Pancreas (tissue), 10 donors: ENCODE measurements around the gene DPYSL4. TPM values are rescaled to one million over a fixed set of nuclear protein-coding genes. Genes with fewer than 3 reads are reported as not detected.

Experiments used
- ATAC-seq, 4 donors: fragments of 200-7000 bp; cut with Tn5 transposase; one replicate each; pipeline versions ENCODE4 v1.8.0 to v1.9.1; 2020; ENCODE audit warnings: mild to moderate bottlenecking in 4 of 4, moderate library complexity in 4 of 4
- DNase-seq, 6 donors: peaks; one replicate each; pipeline ENCODE4 v3.0.0-alpha.2; 2020
- FAIRE-seq: peaks from 2 replicates; lab custom pipeline; 2012; peaks lifted over from hg19 to GRCh38; lab: Jason Lieb, UNC
- H3K27ac ChIP-seq, 4 donors: fragments of 200-600 bp; sonication (generic); 1 replicate in 3 of 4; 2 replicates in 1 of 4; pipeline versions ENCODE4 v1.5.0 to v1.8.0; 2020
- H3K27me3 ChIP-seq, 4 donors: fragments of 200-600 bp; one replicate each; pipeline ENCODE4 v1.8.0; 2021
- H3K36me3 ChIP-seq, 3 donors: fragments of 200-600 bp; sonication (generic) in 1 of 3; one replicate each; pipeline versions ENCODE4 v1.5.0 to v1.8.0; 2020 to 2021
- H3K4me1 ChIP-seq, 3 donors: fragments of 200-600 bp; one replicate each; pipeline ENCODE4 v1.8.0; 2021
- H3K4me3 ChIP-seq, 4 donors: fragments of 200-600 bp; sonication (generic) in 2 of 4; one replicate each; pipeline versions ENCODE4 v1.5.0 to v1.8.0; 2020 to 2021
- H3K9me3 ChIP-seq, 4 donors: fragments of 200-600 bp; one replicate each; pipeline ENCODE4 v1.8.0; 2021
- CTCF ChIP-seq, 4 donors: fragments of 200-600 bp; sonication (generic) in 3 of 4; IDR thresholded peaks; one replicate each; pipeline versions ENCODE4 v1.5.0 to v1.8.0; 2021; ENCODE audit warnings: antibody characterized with exemption in 4 of 4
- WGBS, 2 donors: extraction: QIAGEN DNeasy Blood & Tissue Kit; methylation state at CpG; one replicate each; pipeline ENCODE4 v1.1.7; 2013; 5-methylcytosine and 5-hydroxymethylcytosine counted together
- intact Hi-C, 3 donors: fragments of 100-400 bp; cut with DNase I; formaldehyde crosslinking; loops; one replicate each; pipeline versions ENCODE4 v1.11.1 to v1.14.2; 2022
- polyA plus RNA-seq, 2 donors: library from polyadenylated mRNA; stranded (reverse); fragments of 200-250 nt; gene quantifications; one replicate each; pipeline ENCODE4 v1.2.3, GENCODE V29; 2013
- total RNA-seq, 6 donors: library from RNA; stranded (reverse); fragmentation: NEBNext Ultra II Directional in 4 of 6; extraction: Animal tissue kit (Norgen Biotek cat#: 25700) in 4 of 6; gene quantifications; one replicate each; pipeline versions ENCODE4 v1.2.1 to v1.2.4, GENCODE V29; 2021 to 2023
- donor health status: healthy with polysubstance abuse.
- donor health status: DM: no; HTN: no; CAD: no; lungs with moderate emphysema.
- donor health status: DM: no; HTN: no; CAD: no.
- donor health status: control.
- donor health status: control.
- donor health status: Bipolar disorder and iron deficiency.
- donor health status: DM: yes; HTN: yes; CAD: no.
- donor health status: DM: no; HTN: no; CAD: no.
- donor health status: DM: no; HTN: no; CAD: no.
- donor health status: DM: yes; HTN: yes; CAD: no.

DPYSL4 gene
- total and polyA plus RNA-seq, 8 donors, result 0.46 to 2.8 (median 1.2) TPM

DNA sequence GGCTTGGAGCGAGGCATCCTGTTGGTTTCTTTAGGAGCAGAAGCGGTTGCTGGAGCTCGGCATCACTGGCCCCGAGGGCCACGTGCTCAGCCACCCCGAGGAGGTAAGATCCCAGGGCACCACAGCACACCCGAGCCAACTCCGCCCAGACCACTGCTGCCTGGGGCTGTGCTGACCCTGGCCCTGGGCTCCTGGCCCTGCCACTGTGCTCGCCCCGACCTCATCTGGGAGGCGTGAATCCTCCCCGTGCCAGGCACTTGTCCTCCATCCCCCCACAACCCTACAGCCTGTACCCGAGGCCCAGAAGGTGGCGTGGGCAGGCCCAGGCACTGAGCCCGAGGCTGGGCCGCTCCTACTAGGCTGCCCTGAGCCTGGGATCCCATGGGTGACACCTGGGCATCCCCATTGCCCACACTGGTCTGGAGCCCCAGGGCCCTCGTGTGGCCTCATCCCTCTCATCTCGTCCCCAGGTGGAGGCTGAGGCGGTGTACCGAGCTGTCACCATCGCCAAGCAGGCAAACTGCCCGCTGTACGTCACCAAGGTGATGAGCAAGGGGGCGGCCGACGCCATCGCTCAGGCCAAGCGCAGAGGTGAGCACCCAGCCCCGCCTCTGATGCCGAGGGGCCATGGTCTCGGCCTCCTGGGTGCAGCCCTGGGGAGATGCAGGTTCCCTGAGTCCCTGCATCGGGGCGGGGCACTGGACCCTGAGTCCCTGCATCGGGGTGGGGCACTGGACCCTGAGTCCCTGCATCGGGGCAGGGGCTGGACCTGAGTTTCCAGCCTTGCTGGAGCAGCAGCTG, 11.8 kb downstream of the DPYSL4 start:
- no peaks in the 10 kb centered on the region for H3K9me3 ChIP-seq
- no peak for ATAC-seq
- FAIRE-seq, result no peak

GRCh38 chr10:132199268-132199853, 12.6 kb downstream of the DPYSL4 start:
- H3K4me1 ChIP-seq, result no peaks in the 10 kb centered on the region
- FAIRE-seq, result no peak
- ATAC-seq, result no peak
- H3K36me3 ChIP-seq, result no peaks in the 10 kb centered on the region
- DNase-seq, result no peak
- no peak overlapping the region for H3K27ac ChIP-seq
- H3K27me3 ChIP-seq, result no peaks in the 10 kb centered on the region
- no peak for TF ChIP-seq CTCF (IDR thresholded peaks at IDR 0.05)
- no peak overlapping the region for H3K4me3 ChIP-seq
- intact Hi-C loops, result no loop called here
- WGBS, 2 donors, result 54 to 65% methylated on average over 11 of the region's 11 CpGs
- H3K9me3 ChIP-seq, result no peaks in the 10 kb centered on the region

More for the DNA sequence above, 11.8 kb downstream of the DPYSL4 start:
- H3K27ac ChIP-seq, result no peak overlapping the region
- no peak for TF ChIP-seq CTCF (IDR thresholded peaks at IDR 0.05)
- no peaks in the 10 kb centered on the region for H3K4me1 ChIP-seq
- 66 to 82% methylated on average over 34 to 35 of the region's 35 CpGs for WGBS, 2 donors
- no peaks in the 10 kb centered on the region for H3K36me3 ChIP-seq
- intact Hi-C loops, result no loop called here
- DNase-seq, result peak in 1 of 6 donors; percentile 71
- H3K4me3 ChIP-seq, result no peak overlapping the region
- H3K27me3 ChIP-seq, result no peaks in the 10 kb centered on the region

- FAIRE-seq (no peak), ATAC-seq (no peak), DNase-seq (peak in 2 of 6 donors; percentile 50 to 64)
- WGBS, 2 donors, result 50 to 68% methylated on average over 13 to 16 of the region's 16 CpGs
- Histone ChIP-seq H3K36me3 (no peaks in the 10 kb centered on the region), H3K4me3 (no peak overlapping the region), H3K4me1 (no peaks in the 10 kb centered on the region), H3K27ac (no peak overlapping the region), H3K9me3 (no peaks in the 10 kb centered on the region), H3K27me3 (no peaks in the 10 kb centered on the region)
- TF ChIP-seq CTCF (IDR thresholded peaks at IDR 0.05), result no peak
- intact Hi-C loops, result no loop called here
Observed at GRCh38 chr10:132199854-132200311, 13.1 kb downstream of the DPYSL4 start.

DNA sequence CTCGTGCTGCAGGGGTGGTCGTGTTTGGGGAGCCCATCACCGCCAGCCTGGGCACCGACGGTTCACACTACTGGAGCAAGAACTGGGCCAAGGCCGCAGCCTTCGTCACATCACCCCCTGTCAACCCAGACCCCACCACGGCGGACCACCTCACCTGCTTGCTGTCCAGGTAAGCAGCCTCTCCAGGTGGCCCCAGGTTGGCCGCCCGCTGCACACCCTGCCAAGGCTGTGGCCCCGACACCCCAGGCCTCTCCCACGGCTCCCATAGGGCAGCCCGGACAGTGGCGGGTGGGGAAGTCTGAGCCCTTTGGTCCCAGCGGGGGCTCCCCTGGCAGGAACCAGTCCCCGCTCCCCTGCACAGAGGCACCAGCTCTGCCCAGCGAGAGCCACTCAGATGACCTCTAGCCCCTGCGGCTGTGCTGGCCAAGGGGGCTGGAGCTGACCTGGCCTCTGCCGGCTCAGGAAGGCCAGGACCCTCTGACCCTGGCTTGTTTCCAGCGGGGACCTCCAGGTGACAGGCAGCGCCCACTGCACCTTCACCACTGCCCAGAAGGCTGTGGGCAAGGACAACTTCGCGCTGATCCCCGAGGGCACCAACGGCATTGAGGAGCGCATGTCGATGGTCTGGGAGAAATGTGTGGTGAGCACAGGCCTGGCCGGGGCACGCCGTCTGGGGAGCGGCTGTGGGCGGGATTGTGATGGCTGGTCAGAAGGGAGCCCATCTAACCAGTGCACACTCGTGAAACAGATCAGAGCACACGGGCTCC, 13.8 kb downstream of the DPYSL4 start:
- intact Hi-C loops, result no loop called here
- FAIRE-seq (no peak), ATAC-seq (no peak), DNase-seq (peak in 3 of 6 donors; percentile 23 to 60 (median 53))
- H3K27me3 ChIP-seq, result no peaks in the 10 kb centered on the region
- H3K9me3 ChIP-seq, result no peaks in the 10 kb centered on the region
- no peaks in the 10 kb centered on the region for H3K4me1 ChIP-seq
- H3K27ac ChIP-seq, result no peak overlapping the region
- WGBS, 2 donors, result 67 to 78% methylated on average over 35 of the region's 35 CpGs
- no peak overlapping the region for H3K4me3 ChIP-seq
- H3K36me3 ChIP-seq, result no peaks in the 10 kb centered on the region
- no peak for TF ChIP-seq CTCF (IDR thresholded peaks at IDR 0.05)
